Activated naive CD8-positive, alpha-beta T cell (primary cell): ENCODE measurements around the gene CSNK1D.
A peak's percentile ranks its signal among the peaks of the same experiment; 100 is the strongest.

Experiments used
- H3K27ac Mint-ChIP-seq: one replicate; pipeline ENCODE4 v1.8.0; 2021; ENCODE audit warnings: mixed read lengths
- H3K27me3 Mint-ChIP-seq: one replicate; pipeline ENCODE4 v1.8.0; 2021; ENCODE audit warnings: mixed read lengths
- H3K36me3 Mint-ChIP-seq: one replicate; pipeline ENCODE4 v1.8.0; 2021; ENCODE audit warnings: mixed read lengths
- H3K4me1 Mint-ChIP-seq: one replicate; pipeline ENCODE4 v1.8.0; 2021; ENCODE audit warnings: low read depth, mixed read lengths
- H3K4me3 Mint-ChIP-seq: one replicate; pipeline ENCODE4 v1.8.0; 2021; ENCODE audit warnings: mild to moderate bottlenecking, mixed read lengths
- H3K9me3 Mint-ChIP-seq: one replicate; pipeline ENCODE4 v1.8.0; 2021; ENCODE audit warnings: low read depth, mixed read lengths

CSNK1D gene

GRCh38 chr17:82246040-82246364 is 27.5 kb downstream of the CSNK1D start:
- H3K9me3 Mint-ChIP-seq: no peaks in the 10 kb centered on the region
- H3K4me1 Mint-ChIP-seq: peaks cover 28% of the 10 kb centered on the region
- peaks cover 3% of the 10 kb centered on the region for H3K36me3 Mint-ChIP-seq
- H3K4me3 Mint-ChIP-seq: no peak overlapping the region
- no peak overlapping the region for H3K27ac Mint-ChIP-seq
- H3K27me3 Mint-ChIP-seq: no peaks in the 10 kb centered on the region

- peak overlapping the region; percentile 28 for H3K27ac Mint-ChIP-seq
- no peaks in the 10 kb centered on the region for H3K9me3 Mint-ChIP-seq
- H3K4me3 Mint-ChIP-seq: no peak overlapping the region
- H3K36me3 Mint-ChIP-seq: peaks cover 3% of the 10 kb centered on the region
- H3K27me3 Mint-ChIP-seq: no peaks in the 10 kb centered on the region
- peaks cover 33% of the 10 kb centered on the region for H3K4me1 Mint-ChIP-seq
Observed at GRCh38 chr17:82245134-82246039, 28.1 kb downstream of the CSNK1D start.

- peaks cover 36% of the 10 kb centered on the region for H3K4me1 Mint-ChIP-seq
- H3K27me3 Mint-ChIP-seq: no peaks in the 10 kb centered on the region
- no peaks in the 10 kb centered on the region for H3K9me3 Mint-ChIP-seq
- H3K4me3 Mint-ChIP-seq: no peak overlapping the region
- H3K27ac Mint-ChIP-seq: peak overlapping the region; percentile 28
- H3K36me3 Mint-ChIP-seq: peaks cover 3% of the 10 kb centered on the region
Observed at GRCh38 chr17:82244413-82245133, 28.9 kb downstream of the CSNK1D start.

- Mint-ChIP-seq H3K27me3 (no peaks in the 10 kb centered on the region), H3K4me1 (peaks cover 40% of the 10 kb centered on the region), H3K27ac (peak overlapping the region; percentile 28), H3K36me3 (peaks cover 3% of the 10 kb centered on the region), H3K4me3 (no peak overlapping the region), H3K9me3 (no peaks in the 10 kb centered on the region)
Observed at GRCh38 chr17:82243648-82244412, 29.7 kb downstream of the CSNK1D start.

GRCh38 chr17:82242977-82243647 is 30.4 kb downstream of the CSNK1D start:
- Mint-ChIP-seq H3K9me3 (no peaks in the 10 kb centered on the region), H3K4me1 (peaks cover 44% of the 10 kb centered on the region), H3K27ac (no peak overlapping the region), H3K4me3 (no peak overlapping the region), H3K27me3 (no peaks in the 10 kb centered on the region), H3K36me3 (peaks cover 2% of the 10 kb centered on the region)

GRCh38 chr17:82242698-82242976 is 30.9 kb downstream of the CSNK1D start:
- no peaks in the 10 kb centered on the region for H3K27me3 Mint-ChIP-seq
- no peaks in the 10 kb centered on the region for H3K9me3 Mint-ChIP-seq
- H3K4me1 Mint-ChIP-seq: peaks cover 41% of the 10 kb centered on the region
- no peak overlapping the region for H3K4me3 Mint-ChIP-seq
- H3K27ac Mint-ChIP-seq: no peak overlapping the region
- H3K36me3 Mint-ChIP-seq: no peaks in the 10 kb centered on the region

GRCh38 chr17:82241926-82242697 is 31.4 kb downstream of the CSNK1D start:
- peak overlapping the region; percentile 7 for H3K4me3 Mint-ChIP-seq

GRCh38 chr17:82241183-82241925 is 32.1 kb downstream of the CSNK1D start:
- H3K9me3 Mint-ChIP-seq: no peaks in the 10 kb centered on the region
- peaks cover 37% of the 10 kb centered on the region for H3K4me1 Mint-ChIP-seq
- peak overlapping the region; percentile 7 for H3K4me3 Mint-ChIP-seq
- no peaks in the 10 kb centered on the region for H3K36me3 Mint-ChIP-seq
- H3K27ac Mint-ChIP-seq: no peak overlapping the region
- H3K27me3 Mint-ChIP-seq: no peaks in the 10 kb centered on the region

More at GRCh38 chr17:82241926-82242697, 31.4 kb downstream of the CSNK1D start:
- H3K27ac Mint-ChIP-seq: no peak overlapping the region
- H3K9me3 Mint-ChIP-seq: no peaks in the 10 kb centered on the region
- H3K27me3 Mint-ChIP-seq: no peaks in the 10 kb centered on the region
- H3K4me1 Mint-ChIP-seq: peaks cover 37% of the 10 kb centered on the region
- H3K36me3 Mint-ChIP-seq: no peaks in the 10 kb centered on the region

- Mint-ChIP-seq H3K27ac (peak overlapping the region; percentile 46), H3K4me3 (no peak overlapping the region), H3K36me3 (no peaks in the 10 kb centered on the region), H3K27me3 (no peaks in the 10 kb centered on the region), H3K4me1 (peaks cover 39% of the 10 kb centered on the region), H3K9me3 (no peaks in the 10 kb centered on the region)
Observed at GRCh38 chr17:82240506-82241182, 32.9 kb downstream of the CSNK1D start.

- Mint-ChIP-seq H3K27ac (peak overlapping the region; percentile 77), H3K4me1 (peaks cover 39% of the 10 kb centered on the region)
Observed at GRCh38 chr17:82239926-82240505, 33.5 kb downstream of the CSNK1D start.

GRCh38 chr17:82239401-82239925 is 34.0 kb downstream of the CSNK1D start:
- H3K4me1 Mint-ChIP-seq: peaks cover 37% of the 10 kb centered on the region
- H3K36me3 Mint-ChIP-seq: no peaks in the 10 kb centered on the region
- no peaks in the 10 kb centered on the region for H3K9me3 Mint-ChIP-seq
- peak overlapping the region; percentile 13 for H3K4me3 Mint-ChIP-seq
- H3K27ac Mint-ChIP-seq: no peak overlapping the region
- no peaks in the 10 kb centered on the region for H3K27me3 Mint-ChIP-seq

More at GRCh38 chr17:82239926-82240505, 33.5 kb downstream of the CSNK1D start:
- H3K36me3 Mint-ChIP-seq: no peaks in the 10 kb centered on the region
- no peaks in the 10 kb centered on the region for H3K9me3 Mint-ChIP-seq
- H3K4me3 Mint-ChIP-seq: no peak overlapping the region
- no peaks in the 10 kb centered on the region for H3K27me3 Mint-ChIP-seq

GRCh38 chr17:82238472-82239201 is 34.9 kb downstream of the CSNK1D start:
- Mint-ChIP-seq H3K36me3 (no peaks in the 10 kb centered on the region), H3K9me3 (no peaks in the 10 kb centered on the region), H3K4me1 (peaks cover 33% of the 10 kb centered on the region), H3K27ac (peak overlapping the region; percentile 37), H3K4me3 (peak overlapping the region; percentile 64), H3K27me3 (no peaks in the 10 kb centered on the region)
